Adrenal gland (tissue), 12 donors: ENCODE data around the gene HINT3. TPM values are rescaled to one million over a fixed set of nuclear protein-coding genes. Genes with fewer than 3 reads are reported as not detected.
"Not testable (repeated sequence)": the region's sequence is repeated elsewhere in the genome, so short reads cannot be mapped to it uniquely, and the experiment has no call there.

Experiments
- DNase-seq, 7 donors: peaks; one replicate each; pipeline ENCODE4 v3.0.0-alpha.2; 2019 to 2020
- H3K27ac ChIP-seq, 5 donors: fragments of 200-600 bp; sonication (generic) in 4 of 5; 1 replicate in 3 of 5; 2 replicates in 2 of 5; pipeline versions ENCODE4 v1.5.1 to v1.8.0; 2016 to 2020; ENCODE audit warnings: mild to moderate bottlenecking in 1 of 5
- H3K27me3 ChIP-seq: fragments of 200-600 bp; 2 replicates; pipeline ENCODE4 v1.8.0; 2021
- H3K36me3 ChIP-seq, 2 donors: fragments of 200-600 bp; replicated peaks in 1 of 2; 1 replicate in 1 of 2; 2 replicates in 1 of 2; pipeline versions ENCODE4 v1.5.1 to v1.8.0; 2018 to 2022
- H3K4me1 ChIP-seq, 2 donors: fragments of 200-600 bp; replicated peaks in 1 of 2; 1 replicate in 1 of 2; 2 replicates in 1 of 2; pipeline versions ENCODE4 v1.5.1 to v1.8.0; 2018 to 2021
- H3K4me3 ChIP-seq, 4 donors: fragments of 200-600 bp; sonication (generic) in 3 of 4; one replicate each; pipeline ENCODE4 v1.5.1; 2016 to 2018
- H3K9me3 ChIP-seq, 3 donors: fragments of 200-600 bp; sonication (generic) in 1 of 3; replicated peaks in 1 of 3; 1 replicate in 2 of 3; 2 replicates in 1 of 3; pipeline versions ENCODE4 v1.5.1 to v1.8.0; 2016 to 2021
- POLR2A ChIP-seq, 2 donors: fragments of 450-650 bp; IDR thresholded peaks; one replicate each; pipeline ENCODE4 v1.6.1; 2017; ENCODE audit warnings: antibody characterized with exemption in 2 of 2, mild to moderate bottlenecking in 2 of 2, moderate library complexity in 1 of 2
- WGBS, 4 donors: extraction: QIAGEN DNeasy Blood & Tissue Kit in 2 of 4; methylation state at CpG; one replicate each; pipeline versions ENCODE4 v1.1.5 to v1.1.7; 2013 to 2017; 5-methylcytosine and 5-hydroxymethylcytosine counted together
- intact Hi-C, 2 donors: fragments of 100-400 bp; cut with DNase I; formaldehyde crosslinking; loops; one replicate each; pipeline versions ENCODE4 v1.14.1 to v1.15.0; 2022 to 2023
- polyA plus RNA-seq, 3 donors: library from polyadenylated mRNA; stranded (reverse); fragments of 200-250 nt in 2 of 3; fragments of 350-450 nt in 1 of 3; fragmentation: Illumina TruSeq in 1 of 3; extraction: RNeasy Lipid Tissue Mini Kit (QIAGEN cat#74804) in 1 of 3; gene quantifications; one replicate each; pipeline ENCODE4 v1.2.3, GENCODE V29; 2013 to 2014
- total RNA-seq, 9 donors: library from RNA; depleted of rRNA in 4 of 9; stranded (reverse); fragments of >200 nt in 4 of 9; fragments of 120-200 nt in 1 of 9; fragmentation: NEBNext Ultra II Directional in 1 of 9; extraction: Animal tissue kit (Norgen Biotek cat#: 25700) in 1 of 9; gene quantifications; one replicate each; pipeline versions ENCODE4 v1.1.0 to v1.2.4, GENCODE V29; 2013 to 2023
- TF ChIP-seq, protein P1 (sequence below), 6 experiments: fragments of 450-650 bp in 4 of 6; fragments of 200-600 bp in 2 of 6; sonication (generic) in 1 of 6; IDR thresholded peaks; 1 replicate in 5 of 6; 2 replicates in 1 of 6; pipeline versions ENCODE4 v1.5.1 to v1.8.0; 2016 to 2021; ENCODE audit warnings: antibody characterized with exemption in 6 of 6, mild to moderate bottlenecking in 2 of 6, moderate library complexity in 1 of 6
- donor health status: healthy with polysubstance abuse.
- donor health status: Bipolar disorder and iron deficiency.
- donor health status: DM: yes; HTN: yes; CAD: no.
- donor health status: DM: no; HTN: no; CAD: no.
- donor health status: DM: no; HTN: no; CAD: no.
- donor health status: DM: yes; HTN: yes; CAD: no.

Gene HINT3
- total and polyA plus RNA-seq, 12 donors: 4.7 to 40.6 (median 30.4) TPM

GRCh38 chr6:125948455-125948854 is 8.1 kb upstream of the HINT3 start:
- H3K4me3 ChIP-seq: no peak overlapping the region
- no peak for DNase-seq
- intact Hi-C loops: no loop called here
- peak overlapping the region in 1 of 5 donors; percentile 83 for H3K27ac ChIP-seq
- 68 to 84% (median 77%) methylated on average over 3 of the region's 3 CpGs for WGBS, 4 donors
- H3K27me3 ChIP-seq: no peaks in the 10 kb centered on the region
- no peak for TF ChIP-seq POLR2A (IDR thresholded peaks at IDR 0.05)
- TF ChIP-seq, protein P1, sequence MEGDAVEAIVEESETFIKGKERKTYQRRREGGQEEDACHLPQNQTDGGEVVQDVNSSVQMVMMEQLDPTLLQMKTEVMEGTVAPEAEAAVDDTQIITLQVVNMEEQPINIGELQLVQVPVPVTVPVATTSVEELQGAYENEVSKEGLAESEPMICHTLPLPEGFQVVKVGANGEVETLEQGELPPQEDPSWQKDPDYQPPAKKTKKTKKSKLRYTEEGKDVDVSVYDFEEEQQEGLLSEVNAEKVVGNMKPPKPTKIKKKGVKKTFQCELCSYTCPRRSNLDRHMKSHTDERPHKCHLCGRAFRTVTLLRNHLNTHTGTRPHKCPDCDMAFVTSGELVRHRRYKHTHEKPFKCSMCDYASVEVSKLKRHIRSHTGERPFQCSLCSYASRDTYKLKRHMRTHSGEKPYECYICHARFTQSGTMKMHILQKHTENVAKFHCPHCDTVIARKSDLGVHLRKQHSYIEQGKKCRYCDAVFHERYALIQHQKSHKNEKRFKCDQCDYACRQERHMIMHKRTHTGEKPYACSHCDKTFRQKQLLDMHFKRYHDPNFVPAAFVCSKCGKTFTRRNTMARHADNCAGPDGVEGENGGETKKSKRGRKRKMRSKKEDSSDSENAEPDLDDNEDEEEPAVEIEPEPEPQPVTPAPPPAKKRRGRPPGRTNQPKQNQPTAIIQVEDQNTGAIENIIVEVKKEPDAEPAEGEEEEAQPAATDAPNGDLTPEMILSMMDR (IDR thresholded peaks at IDR 0.05): no peak
- no peaks in the 10 kb centered on the region for H3K9me3 ChIP-seq
- peaks cover 25 to 55% of the 10 kb centered on the region in 2 donors for H3K4me1 ChIP-seq
- no peaks in the 10 kb centered on the region for H3K36me3 ChIP-seq

DNA sequence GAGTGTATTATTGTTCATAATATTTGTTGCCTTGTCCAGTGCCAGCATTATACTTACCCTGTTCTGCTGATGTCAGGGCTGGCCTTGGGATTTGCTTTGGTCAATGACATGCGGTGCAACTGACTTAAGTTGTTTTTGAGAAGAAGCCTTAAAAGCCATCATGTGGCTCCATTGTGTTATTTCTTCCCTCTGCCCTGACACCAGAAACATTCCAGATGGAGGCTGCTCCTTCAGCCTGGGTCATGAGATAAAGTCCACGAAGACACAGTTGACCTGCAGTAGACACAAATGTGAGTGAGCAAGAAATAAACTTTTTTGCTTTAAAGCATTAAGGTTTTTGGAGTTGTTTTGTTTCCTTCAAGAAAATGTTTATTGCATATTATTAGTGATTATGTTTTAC is 7.5 kb upstream of the HINT3 start:
- Histone ChIP-seq H3K4me3 (no peak overlapping the region), H3K27me3 (no peaks in the 10 kb centered on the region), H3K36me3 (no peaks in the 10 kb centered on the region), H3K27ac (no peak overlapping the region), H3K4me1 (peaks cover 19 to 49% of the 10 kb centered on the region in 2 donors), H3K9me3 (no peaks in the 10 kb centered on the region)
- TF ChIP-seq, protein P1 (IDR thresholded peaks at IDR 0.05): no peak
- no peak for TF ChIP-seq POLR2A (IDR thresholded peaks at IDR 0.05)
- intact Hi-C loops: no loop called here
- WGBS, 4 donors: 61 to 66% (median 63%) methylated on average over 2 of the region's 2 CpGs
- DNase-seq: peak in 1 of 7 donors; percentile 31

DNA sequence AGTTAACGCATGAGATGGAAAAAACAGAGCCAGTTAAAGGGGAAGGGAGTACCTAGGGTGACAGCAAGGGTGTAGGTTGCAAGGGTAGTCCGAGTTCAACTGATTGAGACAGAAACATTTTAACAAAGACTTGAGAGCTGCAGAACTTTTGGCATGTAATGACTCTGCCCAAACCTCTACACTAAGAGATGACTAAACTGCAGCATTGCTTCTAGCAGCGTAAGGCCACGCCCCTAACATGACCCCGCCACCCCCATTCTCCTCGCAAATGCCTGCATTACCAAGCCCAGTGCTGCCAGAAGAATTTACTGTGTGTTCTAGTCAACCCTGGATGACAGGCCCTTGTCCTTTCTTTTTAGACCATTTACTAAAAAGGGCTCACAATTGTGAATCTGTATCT is 6.3 kb upstream of the HINT3 start:
- Histone ChIP-seq H3K27me3 (no peaks in the 10 kb centered on the region), H3K4me1 (peaks cover 8 to 37% of the 10 kb centered on the region in 2 donors), H3K9me3 (no peaks in the 10 kb centered on the region), H3K27ac (no peak overlapping the region), H3K36me3 (no peaks in the 10 kb centered on the region), H3K4me3 (no peak overlapping the region)
- intact Hi-C loops: loop anchor here (10.0 kb wide), 2 partner anchors 165 to 635 kb away; no protein-coding TSS in a partner anchor
- no peak for DNase-seq
- TF ChIP-seq, protein P1 (IDR thresholded peaks at IDR 0.05): no peak
- no peak for TF ChIP-seq POLR2A (IDR thresholded peaks at IDR 0.05)
- 83 to 93% (median 87%) methylated on average over 6 of the region's 6 CpGs for WGBS, 4 donors

GRCh38 chr6:125950716-125951115 is 5.9 kb upstream of the HINT3 start:
- 83 to 87% (median 86%) methylated on average over 6 of the region's 6 CpGs for WGBS, 4 donors

GRCh38 chr6:125951323-125951722 is 5.2 kb upstream of the HINT3 start:
- intact Hi-C loops: loop anchor here (10.0 kb wide), 2 partner anchors 167 to 637 kb away; no protein-coding TSS in a partner anchor
- Histone ChIP-seq H3K9me3 (no peaks in the 10 kb centered on the region), H3K4me1 (peaks cover 0 to 31% of the 10 kb centered on the region in 2 donors), H3K27me3 (no peaks in the 10 kb centered on the region), H3K36me3 (no peaks in the 10 kb centered on the region), H3K27ac (no peak overlapping the region), H3K4me3 (no peak overlapping the region)
- WGBS, 4 donors: 77 to 93% (median 88%) methylated on average over 1 of the region's 1 CpG
- no peak for DNase-seq
- TF ChIP-seq POLR2A (IDR thresholded peaks at IDR 0.05): no peak
- TF ChIP-seq, protein P1 (IDR thresholded peaks at IDR 0.05): no peak

More at GRCh38 chr6:125950716-125951115, 5.9 kb upstream of the HINT3 start:
- intact Hi-C loops: loop anchor here (10.0 kb wide), 2 partner anchors 166 to 636 kb away; no protein-coding TSS in a partner anchor
- not testable (repeated sequence) for H3K9me3 ChIP-seq, H3K4me3 ChIP-seq, H3K27me3 ChIP-seq, H3K36me3 ChIP-seq, H3K27ac ChIP-seq, DNase-seq
- peaks cover 4 to 32% of the 10 kb centered on the region in 2 donors for H3K4me1 ChIP-seq
